Measurements from ENCODE around the gene FGFR2. TPM values are rescaled to one million over a fixed set of nuclear protein-coding genes. Genes with fewer than 3 reads are reported as not detected.

The FGFR2 gene
- total and polyA plus RNA-seq, 12 donors = 19.5 to 79.2 (median 39.3) TPM

DNA sequence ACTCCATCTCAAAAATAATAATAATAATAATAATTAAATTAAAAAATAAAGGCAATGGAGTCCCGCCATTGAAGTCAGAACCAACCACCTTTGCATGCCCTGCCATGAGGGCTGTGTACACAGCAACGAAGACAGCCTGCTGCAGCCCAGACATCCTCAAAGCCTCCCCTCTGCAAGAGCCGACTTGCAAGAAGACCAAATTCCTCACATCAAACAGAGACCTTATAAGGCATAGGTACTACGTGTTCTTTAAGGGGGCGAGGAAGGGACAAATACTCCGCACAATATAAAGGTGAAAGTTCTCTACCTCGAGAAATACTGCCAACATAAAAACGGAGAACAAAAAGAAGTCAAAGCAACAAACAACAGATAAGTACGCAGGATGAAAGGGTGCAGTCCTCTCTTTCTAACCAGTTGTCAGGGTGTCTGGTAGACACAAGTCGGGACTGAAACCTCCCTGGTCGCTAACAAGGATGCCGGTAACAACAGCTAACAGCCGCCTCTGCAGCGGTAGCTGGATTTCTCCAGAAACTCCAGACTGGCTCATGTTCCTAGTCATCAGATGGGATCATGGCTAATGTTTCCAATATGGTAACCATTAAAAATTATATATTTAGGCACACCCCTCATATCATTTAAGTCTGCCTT lies 23.6 kb downstream of the FGFR2 start:
- TF ChIP-seq, protein P1, sequence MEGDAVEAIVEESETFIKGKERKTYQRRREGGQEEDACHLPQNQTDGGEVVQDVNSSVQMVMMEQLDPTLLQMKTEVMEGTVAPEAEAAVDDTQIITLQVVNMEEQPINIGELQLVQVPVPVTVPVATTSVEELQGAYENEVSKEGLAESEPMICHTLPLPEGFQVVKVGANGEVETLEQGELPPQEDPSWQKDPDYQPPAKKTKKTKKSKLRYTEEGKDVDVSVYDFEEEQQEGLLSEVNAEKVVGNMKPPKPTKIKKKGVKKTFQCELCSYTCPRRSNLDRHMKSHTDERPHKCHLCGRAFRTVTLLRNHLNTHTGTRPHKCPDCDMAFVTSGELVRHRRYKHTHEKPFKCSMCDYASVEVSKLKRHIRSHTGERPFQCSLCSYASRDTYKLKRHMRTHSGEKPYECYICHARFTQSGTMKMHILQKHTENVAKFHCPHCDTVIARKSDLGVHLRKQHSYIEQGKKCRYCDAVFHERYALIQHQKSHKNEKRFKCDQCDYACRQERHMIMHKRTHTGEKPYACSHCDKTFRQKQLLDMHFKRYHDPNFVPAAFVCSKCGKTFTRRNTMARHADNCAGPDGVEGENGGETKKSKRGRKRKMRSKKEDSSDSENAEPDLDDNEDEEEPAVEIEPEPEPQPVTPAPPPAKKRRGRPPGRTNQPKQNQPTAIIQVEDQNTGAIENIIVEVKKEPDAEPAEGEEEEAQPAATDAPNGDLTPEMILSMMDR (IDR thresholded peaks at IDR 0.05) = no peak
- Histone ChIP-seq H3K9me3 (replicated peaks in 1 of 3) (no peaks in the 10 kb centered on the region), H3K27me3 (no peaks in the 10 kb centered on the region), H3K4me3 (no peak overlapping the region), H3K36me3 (replicated peaks in 1 of 2) (no peaks in the 10 kb centered on the region), H3K27ac (no peak overlapping the region), H3K4me1 (replicated peaks in 1 of 2) (peaks cover 0 to 8% of the 10 kb centered on the region in 2 donors)
- 82 to 90% (median 88%) methylated on average over 14 of the region's 14 CpGs for WGBS, 4 donors
- intact Hi-C loops (cut with DNase I) = no loop called here
- DNase-seq = no peak

DNA sequence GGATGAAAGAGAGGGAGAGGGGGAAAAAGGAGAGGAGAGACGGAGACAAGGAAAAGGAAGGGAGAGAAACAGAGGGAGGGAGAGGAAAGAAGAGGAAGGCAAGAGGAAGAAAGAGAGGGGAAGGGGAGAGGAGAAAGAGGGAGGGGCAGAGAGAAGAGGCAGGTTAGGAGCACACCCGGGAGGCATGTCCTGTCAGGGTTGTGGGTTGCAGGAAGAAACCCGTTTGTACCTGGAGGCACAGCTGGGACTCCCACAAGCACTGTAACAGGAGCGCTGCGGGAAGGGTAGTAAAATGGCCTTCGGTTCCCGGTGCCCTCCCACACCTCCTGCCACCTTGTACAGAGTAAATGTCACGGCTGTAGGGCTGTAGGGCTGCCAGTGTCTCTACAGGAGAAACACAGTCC lies 24.7 kb downstream of the FGFR2 start:
- H3K27me3 ChIP-seq = no peaks in the 10 kb centered on the region
- peak overlapping the region in 1 of 5 donors; percentile 20 for H3K27ac ChIP-seq
- no peak overlapping the region for H3K4me3 ChIP-seq
- no peaks in the 10 kb centered on the region for H3K36me3 ChIP-seq (replicated peaks in 1 of 2)
- peak in 1 of 7 donors; percentile 49 for DNase-seq
- H3K9me3 ChIP-seq (replicated peaks in 1 of 3) = no peaks in the 10 kb centered on the region
- TF ChIP-seq POLR2A (IDR thresholded peaks at IDR 0.05) = no peak
- TF ChIP-seq, protein P1 (IDR thresholded peaks at IDR 0.05) = no peak
- intact Hi-C loops (cut with DNase I) = no loop called here
- 42 to 56% (median 53%) methylated on average over 5 to 8 of the region's 8 CpGs for WGBS, 4 donors
- H3K4me1 ChIP-seq (replicated peaks in 1 of 2) = peaks cover 0 to 3% of the 10 kb centered on the region in 2 donors

DNA sequence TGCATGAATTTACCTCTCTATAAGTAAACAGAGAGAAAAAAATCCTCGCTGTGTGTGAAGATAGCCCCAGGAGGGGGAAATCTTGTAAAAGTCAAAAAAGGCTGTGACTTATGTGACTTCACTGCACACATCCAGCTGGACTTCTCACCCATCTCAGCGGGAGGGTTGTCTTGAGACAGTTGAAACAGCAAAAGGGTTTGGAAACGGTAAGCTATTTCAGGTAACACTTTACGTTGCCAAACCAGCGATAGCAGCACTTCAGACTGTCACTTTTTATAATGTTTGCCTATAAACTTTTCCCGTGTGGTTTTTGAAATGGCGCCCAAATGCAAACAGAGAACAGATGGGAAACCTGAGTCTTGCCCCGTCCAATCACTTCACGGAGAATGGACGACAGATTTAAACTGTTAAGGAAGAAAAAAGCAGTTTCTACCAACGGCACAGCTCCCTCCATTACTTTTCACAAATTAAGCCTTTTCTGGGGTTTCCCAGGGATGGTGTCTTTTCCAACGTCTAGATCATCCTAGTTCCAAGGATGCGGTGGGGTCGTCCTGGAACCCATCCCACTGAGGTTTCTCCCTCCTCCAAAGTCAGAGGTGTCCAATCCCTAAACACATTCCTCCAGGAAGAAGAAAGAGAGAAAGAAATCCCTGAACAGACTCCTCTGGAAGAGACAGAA lies 25.2 kb downstream of the FGFR2 start:
- 59 to 69% (median 65%) methylated on average over 14 of the region's 14 CpGs for WGBS, 4 donors
- Histone ChIP-seq H3K9me3 (replicated peaks in 1 of 3) (no peaks in the 10 kb centered on the region), H3K27me3 (no peaks in the 10 kb centered on the region), H3K27ac (no peak overlapping the region), H3K4me3 (no peak overlapping the region), H3K4me1 (replicated peaks in 1 of 2) (peaks cover 0 to 3% of the 10 kb centered on the region in 2 donors), H3K36me3 (replicated peaks in 1 of 2) (no peaks in the 10 kb centered on the region)
- DNase-seq = no peak
- TF ChIP-seq POLR2A (IDR thresholded peaks at IDR 0.05) = no peak
- TF ChIP-seq, protein P1 (IDR thresholded peaks at IDR 0.05) = no peak
- intact Hi-C loops (cut with DNase I) = no loop called here

DNA sequence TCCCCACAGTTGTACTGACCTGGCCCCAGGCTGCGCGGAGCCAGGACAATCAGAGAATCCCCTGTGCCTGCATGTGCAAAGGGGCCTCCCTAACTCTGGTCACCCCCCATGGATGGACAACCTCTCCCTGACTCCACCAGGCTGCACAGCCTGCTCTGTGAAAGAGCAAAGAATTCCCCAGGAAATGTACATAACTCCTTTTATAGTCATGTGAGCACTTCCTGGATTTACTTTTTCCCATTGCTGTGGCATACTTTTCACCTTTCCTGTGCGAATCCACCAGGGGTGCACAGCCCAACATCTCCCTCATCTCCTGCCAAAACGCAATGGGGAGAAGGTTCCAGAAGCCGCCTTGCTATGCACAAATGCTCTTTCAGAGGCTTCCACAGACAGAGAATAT lies 27.9 kb downstream of the FGFR2 start:
- whole genome bisulfite sequencing, 4 donors = 83 to 94% (median 88%) methylated on average over 4 to 5 of the region's 5 CpGs
- H3K4me1 ChIP-seq (replicated peaks in 1 of 2) = no peaks in the 10 kb centered on the region
- TF ChIP-seq, protein P1 (IDR thresholded peaks at IDR 0.05) = no peak
- no peak for TF ChIP-seq POLR2A (IDR thresholded peaks at IDR 0.05)
- H3K27ac ChIP-seq = no peak overlapping the region
- no peak for DNase-seq
- intact Hi-C loops (cut with DNase I) = no loop called here
- no peaks in the 10 kb centered on the region for H3K27me3 ChIP-seq
- H3K9me3 ChIP-seq (replicated peaks in 1 of 3) = no peaks in the 10 kb centered on the region
- no peaks in the 10 kb centered on the region for H3K36me3 ChIP-seq (replicated peaks in 1 of 2)
- no peak overlapping the region for H3K4me3 ChIP-seq
